Colonic mucosa (tissue), 4 donors: ENCODE measurements around the gene CCDC12. TPM values are rescaled to one million over a fixed set of nuclear protein-coding genes. Genes with fewer than 3 reads are reported as not detected.

ENCODE experiments used
- DNase-seq: peaks from one replicate; pipeline ENCODE4 v3.0.0-alpha.2; 2020
- H3K27ac ChIP-seq: fragments of 200-600 bp; one replicate; pipeline ENCODE4 v1.8.0; 2021
- H3K27me3 ChIP-seq: fragments of 200-600 bp; one replicate; pipeline ENCODE4 v1.8.0; 2021
- H3K36me3 ChIP-seq: fragments of 200-600 bp; one replicate; pipeline ENCODE4 v1.8.0; 2021
- H3K4me1 ChIP-seq: fragments of 200-600 bp; one replicate; pipeline ENCODE4 v1.8.0; 2021; ENCODE audit warnings: mild to moderate bottlenecking
- H3K4me3 ChIP-seq: fragments of 200-600 bp; one replicate; pipeline ENCODE4 v1.8.0; 2021
- H3K9ac ChIP-seq, 2 donors: one replicate each; pipeline ENCODE4 v1.7.0; 2013; ENCODE audit warnings: control low read depth in 2 of 2, low read depth in 2 of 2, low read length in 2 of 2
- H3K9me3 ChIP-seq: fragments of 200-600 bp; one replicate; pipeline ENCODE4 v1.8.0; 2021
- intact Hi-C: fragments of 100-400 bp; cut with DNase I; formaldehyde crosslinking; loops from one replicate; pipeline ENCODE4 v1.14.1; 2022
- total RNA-seq, 2 donors: library from RNA; stranded (reverse); fragmentation: NEBNext Ultra II Directional in 1 of 2; extraction: Animal tissue kit (Norgen Biotek cat#: 25700) in 1 of 2; gene quantifications; one replicate each; pipeline ENCODE4 v1.2.1, GENCODE V29; 2021
- TF ChIP-seq, protein P1 (sequence below): fragments of 200-600 bp; IDR thresholded peaks from one replicate; pipeline ENCODE4 v1.8.0; 2022; ENCODE audit warnings: antibody characterized with exemption, mild to moderate bottlenecking
- donor health status: healthy.
- donor health status: DM: no; HTN: no; CAD: no.
- donor health status: DM: no; HTN: no; CAD: no.

Gene CCDC12
- total RNA-seq, 2 donors from 2014 or later = 34.1 to 55.7 TPM

DNA sequence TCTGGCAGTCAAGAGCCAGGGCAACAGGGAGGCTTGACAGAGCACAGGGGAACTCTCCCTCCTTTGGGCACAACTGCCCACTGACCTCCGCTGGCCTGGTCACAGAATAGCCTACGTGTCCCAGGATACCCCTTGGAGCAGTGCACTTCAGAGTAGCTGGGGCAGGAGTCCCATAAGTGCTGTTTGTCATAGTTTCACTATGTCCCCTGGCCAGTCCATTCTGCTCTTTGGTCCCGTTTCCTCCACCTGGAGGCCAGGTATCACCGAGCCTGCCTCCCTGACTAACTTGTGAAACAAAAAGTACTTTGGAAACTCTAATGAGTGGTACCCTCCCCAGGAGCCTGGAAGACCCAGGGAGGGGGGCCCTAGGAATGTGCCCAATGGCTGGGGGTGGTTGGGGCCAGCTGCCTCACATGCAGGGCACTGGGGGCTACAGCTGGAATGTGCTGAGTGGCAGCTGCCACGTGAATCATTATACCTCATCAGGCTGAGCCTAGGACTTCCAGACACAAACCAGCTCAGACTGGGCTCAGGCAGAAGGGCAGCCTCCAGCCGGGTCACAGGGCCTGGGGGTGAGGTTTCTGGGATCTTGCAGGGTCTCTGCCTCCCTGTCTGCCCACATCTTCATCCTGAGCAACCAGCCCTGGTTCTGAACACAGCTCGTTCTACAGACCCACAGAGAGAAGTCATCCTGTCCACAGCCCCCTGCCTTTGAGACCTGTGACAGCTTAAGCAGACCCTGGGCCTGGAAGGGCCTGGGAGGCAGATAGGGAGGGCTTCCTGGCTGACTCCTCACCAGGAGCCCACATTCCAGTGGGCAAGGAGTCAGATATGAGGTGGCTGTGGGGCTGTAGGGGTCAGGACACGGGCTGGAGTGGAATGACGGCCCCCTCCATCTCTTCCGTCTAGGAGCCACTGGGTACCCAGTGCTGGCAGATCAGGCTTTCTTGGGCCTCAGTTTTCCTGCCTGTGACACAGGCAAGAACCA, 99.9 kb downstream of the CCDC12 start:
- Histone ChIP-seq H3K9me3 (no peaks in the 10 kb centered on the region), H3K4me3 (no peak overlapping the region), H3K27me3 (peaks cover 11% of the 10 kb centered on the region), H3K27ac (no peak overlapping the region), H3K4me1 (no peaks in the 10 kb centered on the region), H3K36me3 (no peaks in the 10 kb centered on the region), H3K9ac (no peak overlapping the region)
- TF ChIP-seq, protein P1, sequence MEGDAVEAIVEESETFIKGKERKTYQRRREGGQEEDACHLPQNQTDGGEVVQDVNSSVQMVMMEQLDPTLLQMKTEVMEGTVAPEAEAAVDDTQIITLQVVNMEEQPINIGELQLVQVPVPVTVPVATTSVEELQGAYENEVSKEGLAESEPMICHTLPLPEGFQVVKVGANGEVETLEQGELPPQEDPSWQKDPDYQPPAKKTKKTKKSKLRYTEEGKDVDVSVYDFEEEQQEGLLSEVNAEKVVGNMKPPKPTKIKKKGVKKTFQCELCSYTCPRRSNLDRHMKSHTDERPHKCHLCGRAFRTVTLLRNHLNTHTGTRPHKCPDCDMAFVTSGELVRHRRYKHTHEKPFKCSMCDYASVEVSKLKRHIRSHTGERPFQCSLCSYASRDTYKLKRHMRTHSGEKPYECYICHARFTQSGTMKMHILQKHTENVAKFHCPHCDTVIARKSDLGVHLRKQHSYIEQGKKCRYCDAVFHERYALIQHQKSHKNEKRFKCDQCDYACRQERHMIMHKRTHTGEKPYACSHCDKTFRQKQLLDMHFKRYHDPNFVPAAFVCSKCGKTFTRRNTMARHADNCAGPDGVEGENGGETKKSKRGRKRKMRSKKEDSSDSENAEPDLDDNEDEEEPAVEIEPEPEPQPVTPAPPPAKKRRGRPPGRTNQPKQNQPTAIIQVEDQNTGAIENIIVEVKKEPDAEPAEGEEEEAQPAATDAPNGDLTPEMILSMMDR = no peak
- intact Hi-C loops = no loop called here
- no peak for DNase-seq

DNA sequence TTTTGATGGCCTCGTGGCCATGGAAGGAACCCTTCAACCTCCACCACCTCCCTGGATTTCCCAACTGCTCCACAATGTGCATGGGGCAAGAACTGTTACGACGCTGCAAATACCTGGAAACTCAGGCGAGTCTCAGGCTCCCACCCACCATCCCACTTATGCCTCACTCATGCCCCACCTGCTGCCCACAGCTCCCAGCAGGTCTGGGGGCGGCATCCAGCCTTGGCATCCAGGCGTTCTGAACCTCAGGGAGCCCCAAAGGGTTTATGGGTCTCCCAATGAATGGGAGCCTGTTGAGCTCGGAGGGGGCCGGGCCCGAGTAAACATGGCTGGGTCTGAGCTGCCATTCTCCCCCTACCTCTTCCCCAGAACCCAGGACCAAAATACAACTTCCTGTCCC, 101.0 kb downstream of the CCDC12 start:
- no peak for DNase-seq
- H3K36me3 ChIP-seq = no peaks in the 10 kb centered on the region
- no peaks in the 10 kb centered on the region for H3K9me3 ChIP-seq
- TF ChIP-seq, protein P1 = no peak
- H3K27me3 ChIP-seq = peaks cover under 1% of the 10 kb centered on the region
- intact Hi-C loops = no loop called here
- no peak overlapping the region for H3K27ac ChIP-seq
- no peaks in the 10 kb centered on the region for H3K4me1 ChIP-seq
- H3K4me3 ChIP-seq = no peak overlapping the region
- no peak overlapping the region for H3K9ac ChIP-seq

DNA sequence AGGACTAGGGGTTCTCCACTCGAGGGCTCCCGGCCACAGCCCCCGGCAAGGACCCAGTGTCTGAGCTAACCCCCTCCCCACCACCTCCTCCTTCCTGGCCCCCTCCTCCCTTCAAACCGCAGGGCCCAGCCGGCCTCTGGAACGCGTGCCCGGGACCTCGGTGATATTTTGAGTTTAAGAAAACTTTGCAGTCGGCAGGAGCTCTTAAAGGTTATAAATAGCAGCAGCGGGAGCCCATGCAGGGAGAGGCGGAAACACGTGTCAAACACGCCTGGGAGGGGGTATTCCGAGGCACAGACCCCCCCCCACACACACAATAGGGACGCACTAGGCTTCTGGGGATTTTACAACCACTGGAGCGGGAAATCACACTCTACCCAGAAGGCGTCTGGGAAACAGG, 102.1 kb downstream of the CCDC12 start:
- peak overlapping the region in 1 of 2 donors; percentile 24 for H3K9ac ChIP-seq
- no peaks in the 10 kb centered on the region for H3K27me3 ChIP-seq
- intact Hi-C loops = no loop called here
- H3K27ac ChIP-seq = no peak overlapping the region
- DNase-seq = no peak
- no peak overlapping the region for H3K4me3 ChIP-seq
- H3K9me3 ChIP-seq = no peaks in the 10 kb centered on the region
- H3K36me3 ChIP-seq = no peaks in the 10 kb centered on the region
- TF ChIP-seq, protein P1 = no peak
- H3K4me1 ChIP-seq = no peaks in the 10 kb centered on the region

DNA sequence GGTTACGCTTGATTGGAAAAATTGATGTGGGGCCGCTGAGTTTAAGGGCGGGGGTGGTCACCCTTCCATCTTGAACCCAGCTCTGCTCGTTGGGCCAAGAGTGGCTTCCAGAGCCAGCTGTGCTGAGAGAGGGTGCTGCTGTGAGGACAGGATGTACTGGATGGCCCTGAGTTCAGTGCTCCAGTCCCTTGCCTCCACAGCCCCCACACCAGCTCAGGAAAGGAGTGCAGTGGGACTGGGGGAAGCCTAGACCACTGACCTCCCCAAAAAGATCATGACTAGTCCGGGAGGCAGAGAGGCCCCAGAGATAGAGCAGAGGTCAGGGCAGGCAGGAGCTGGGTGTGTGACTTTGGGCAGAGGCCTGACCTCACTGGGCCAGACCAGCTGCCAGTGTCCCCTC, 103.0 kb downstream of the CCDC12 start:
- TF ChIP-seq, protein P1 = no peak
- Histone ChIP-seq H3K27ac (no peak overlapping the region), H3K9ac (no peak overlapping the region), H3K9me3 (no peaks in the 10 kb centered on the region), H3K4me3 (no peak overlapping the region), H3K36me3 (no peaks in the 10 kb centered on the region), H3K27me3 (no peaks in the 10 kb centered on the region), H3K4me1 (no peaks in the 10 kb centered on the region)
- intact Hi-C loops = no loop called here
- no peak for DNase-seq

Other genes starting within 250 kb of the CCDC12 start
- gene MYL3, start 113.3 kb downstream of the CCDC12 start, total RNA-seq = 1 to 10 TPM in 1 of 2 donors, not detected in 1; 1.7 TPM
- under 1 TPM; 0.69 to 0.86 TPM for gene PTH1R, start 99.0 kb downstream of the CCDC12 start, total RNA-seq
- 100 to 1,000 TPM in 1 of 2 donors, 10 to 100 TPM in 1; 40.9 to 106 TPM for gene NBEAL2, start 2.9 kb upstream of the CCDC12 start, total RNA-seq
- 10 to 100 TPM; 39.5 to 48.6 TPM for gene SETD2, start 187.4 kb upstream of the CCDC12 start, total RNA-seq